ENCODE data around the gene CBFA2T3.

The CBFA2T3 gene

DNA sequence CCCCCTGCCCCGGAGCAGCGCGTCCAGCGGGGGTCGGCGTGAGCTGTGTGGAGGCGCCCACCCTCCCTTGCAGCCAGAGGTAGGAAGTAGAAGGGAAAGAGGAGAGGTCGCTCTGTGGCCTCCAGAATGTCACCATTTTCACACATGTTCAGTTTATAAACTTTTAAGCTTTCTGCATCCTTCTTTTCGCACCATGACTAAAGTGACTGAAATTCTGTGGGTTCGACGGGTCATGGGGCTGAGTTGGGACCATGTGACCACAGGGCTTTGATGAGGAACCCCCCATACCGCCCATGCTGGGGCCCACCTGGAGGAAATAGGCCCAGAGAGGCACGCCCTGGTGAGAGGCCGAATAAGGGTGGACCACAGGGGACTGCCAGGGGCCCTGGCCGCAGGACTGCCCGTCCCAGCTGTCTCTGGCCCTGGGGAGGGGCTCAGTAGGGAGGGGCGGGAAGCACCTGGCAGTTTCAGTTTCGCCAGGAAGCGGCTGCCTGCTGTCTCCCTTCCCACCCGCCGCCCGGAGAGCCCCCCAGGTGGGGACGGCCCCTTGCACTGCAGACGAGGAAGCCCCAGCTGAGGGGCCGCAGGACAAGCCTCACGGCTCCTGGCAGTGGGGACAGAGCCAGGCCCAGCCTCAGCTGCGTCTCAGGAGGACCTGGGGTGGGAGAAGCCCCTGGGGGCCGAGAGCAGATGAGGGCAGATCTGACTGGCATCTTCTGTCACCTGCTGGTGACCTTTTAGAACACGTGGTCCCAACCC, 9.0 kb downstream of the CBFA2T3 start:
- no peak overlapping the region for H3K4me3 ChIP-seq (ENCODE audit: low read depth, low read length)
- TF ChIP-seq, protein P1, sequence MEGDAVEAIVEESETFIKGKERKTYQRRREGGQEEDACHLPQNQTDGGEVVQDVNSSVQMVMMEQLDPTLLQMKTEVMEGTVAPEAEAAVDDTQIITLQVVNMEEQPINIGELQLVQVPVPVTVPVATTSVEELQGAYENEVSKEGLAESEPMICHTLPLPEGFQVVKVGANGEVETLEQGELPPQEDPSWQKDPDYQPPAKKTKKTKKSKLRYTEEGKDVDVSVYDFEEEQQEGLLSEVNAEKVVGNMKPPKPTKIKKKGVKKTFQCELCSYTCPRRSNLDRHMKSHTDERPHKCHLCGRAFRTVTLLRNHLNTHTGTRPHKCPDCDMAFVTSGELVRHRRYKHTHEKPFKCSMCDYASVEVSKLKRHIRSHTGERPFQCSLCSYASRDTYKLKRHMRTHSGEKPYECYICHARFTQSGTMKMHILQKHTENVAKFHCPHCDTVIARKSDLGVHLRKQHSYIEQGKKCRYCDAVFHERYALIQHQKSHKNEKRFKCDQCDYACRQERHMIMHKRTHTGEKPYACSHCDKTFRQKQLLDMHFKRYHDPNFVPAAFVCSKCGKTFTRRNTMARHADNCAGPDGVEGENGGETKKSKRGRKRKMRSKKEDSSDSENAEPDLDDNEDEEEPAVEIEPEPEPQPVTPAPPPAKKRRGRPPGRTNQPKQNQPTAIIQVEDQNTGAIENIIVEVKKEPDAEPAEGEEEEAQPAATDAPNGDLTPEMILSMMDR (conservative IDR thresholded peaks at IDR 0.05; ENCODE audit: low read depth, low read length) = no peak
- no peak for DNase-seq (ENCODE audit: low read depth)

DNA sequence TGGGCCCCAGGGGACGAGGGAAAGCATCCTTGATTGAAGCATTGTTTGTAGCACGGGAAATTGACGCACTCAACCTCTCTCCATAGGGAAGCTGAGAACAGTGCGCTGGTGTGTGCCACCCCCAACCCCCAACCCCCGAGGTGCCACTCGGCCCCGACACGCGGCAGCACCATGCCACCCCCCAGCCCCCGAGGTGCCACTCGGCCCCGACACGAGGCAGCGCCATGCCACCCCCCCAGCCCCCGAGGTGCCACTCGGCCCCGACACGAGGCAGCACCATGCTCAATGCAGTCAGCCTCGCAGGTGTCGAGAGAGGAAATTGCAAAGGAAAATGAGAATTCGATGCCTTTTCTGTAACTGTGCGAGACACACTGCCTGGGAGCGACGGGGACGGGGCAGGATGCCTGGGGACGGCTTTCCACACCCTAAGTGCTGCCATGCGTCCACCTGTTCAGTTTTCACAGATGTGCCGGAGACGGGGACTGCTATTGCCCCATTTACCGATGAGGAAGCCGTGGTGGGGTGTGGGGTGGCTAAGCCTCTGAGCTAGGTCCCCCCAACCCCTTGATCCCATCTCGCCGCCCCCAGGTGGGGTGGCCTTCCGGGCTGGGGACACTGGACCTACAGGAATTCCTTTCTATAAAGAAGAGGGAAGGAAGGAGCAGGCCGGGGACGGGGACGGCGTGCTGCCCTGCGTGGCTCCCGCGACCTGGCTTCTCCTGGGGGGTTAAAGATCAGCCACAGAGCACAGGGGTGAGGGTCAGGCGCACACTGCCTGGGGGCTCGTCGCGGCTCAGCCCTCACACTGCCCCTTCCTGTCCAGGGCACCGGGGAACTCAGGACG, 9.8 kb downstream of the CBFA2T3 start:
- H3K4me3 ChIP-seq (ENCODE audit: low read depth, low read length) = no peak overlapping the region
- TF ChIP-seq, protein P1 (conservative IDR thresholded peaks at IDR 0.05; ENCODE audit: low read depth, low read length) = no peak

DNA sequence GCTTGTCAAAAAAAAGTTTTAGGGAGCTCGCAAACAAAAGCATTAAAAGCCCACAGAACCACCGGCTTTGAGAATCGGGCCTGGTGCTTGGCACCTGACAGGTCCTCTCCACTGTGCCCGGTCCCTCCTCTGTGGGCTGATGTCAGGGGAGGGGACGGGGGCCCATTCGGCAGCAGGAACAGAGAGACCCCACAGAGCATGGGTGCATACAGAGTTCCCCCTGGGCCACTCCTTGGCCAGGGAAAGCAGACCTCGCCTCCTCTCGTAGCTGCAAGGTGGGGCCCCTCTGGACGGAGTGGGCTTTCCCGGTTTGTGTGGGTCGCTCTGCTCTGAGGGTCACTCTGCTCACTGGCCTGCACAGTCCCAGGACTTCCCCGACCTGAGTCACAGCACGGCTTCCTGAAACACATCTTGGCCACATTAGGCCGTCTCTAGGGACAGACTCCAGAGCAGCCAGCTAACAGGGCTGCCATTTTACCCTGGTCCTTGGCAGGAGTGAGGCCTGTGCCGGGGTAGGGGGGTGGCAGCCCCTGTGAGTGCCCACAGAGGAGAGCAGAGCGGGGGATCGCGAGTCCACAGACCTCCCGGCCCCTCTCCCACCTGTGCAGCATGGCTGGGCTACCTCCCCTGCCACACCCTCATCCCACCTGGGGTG, 11.1 kb downstream of the CBFA2T3 start:
- no peak for DNase-seq (ENCODE audit: low read depth)
- TF ChIP-seq, protein P1 (conservative IDR thresholded peaks at IDR 0.05; ENCODE audit: low read depth, low read length) = no peak
- no peak overlapping the region for H3K4me3 ChIP-seq (ENCODE audit: low read depth, low read length)

More for the DNA sequence above, 9.8 kb downstream of the CBFA2T3 start:
- DNase-seq (ENCODE audit: low read depth) = no peak

DNA sequence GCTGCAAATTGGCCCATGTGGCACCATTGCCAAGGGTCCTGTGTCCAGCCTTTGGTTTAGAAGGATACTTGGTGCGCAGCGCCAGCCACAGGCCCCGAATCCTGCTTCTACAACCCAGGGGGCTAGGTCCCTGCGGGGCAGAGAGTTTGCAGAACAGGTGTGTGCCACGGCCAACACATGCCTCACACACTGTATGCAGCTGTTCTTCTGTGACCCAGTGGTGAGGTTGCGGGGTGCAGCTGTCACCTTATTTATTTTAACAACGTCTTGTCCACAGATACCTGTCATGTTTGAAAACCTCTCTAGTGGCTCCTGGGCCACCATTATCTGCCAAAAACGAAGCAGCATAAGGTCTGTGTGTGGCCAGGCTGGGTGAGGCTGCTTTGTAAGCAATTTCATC, 11.6 kb downstream of the CBFA2T3 start:
- TF ChIP-seq, protein P1 (conservative IDR thresholded peaks at IDR 0.05; ENCODE audit: low read depth, low read length) = no peak
- H3K4me3 ChIP-seq (ENCODE audit: low read depth, low read length) = no peak overlapping the region
- no peak for DNase-seq (ENCODE audit: low read depth)

DNA sequence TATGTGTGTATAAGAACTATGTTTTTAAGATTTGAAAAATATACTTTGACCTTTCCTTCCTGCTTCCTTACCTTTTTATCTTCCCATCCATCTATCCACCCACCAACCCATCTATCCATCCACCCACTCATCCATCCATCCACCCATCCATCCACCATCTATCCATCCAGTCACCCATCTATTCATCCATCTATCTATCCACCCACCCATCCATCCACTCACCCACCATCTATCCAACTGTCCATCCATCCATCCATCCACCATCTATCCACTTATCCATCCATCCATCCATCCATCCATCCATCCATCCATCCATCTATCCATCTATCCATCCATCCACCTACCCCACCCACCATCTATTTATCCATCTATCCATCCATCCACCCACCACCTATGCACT, 12.4 kb downstream of the CBFA2T3 start:
- TF ChIP-seq, protein P1 (conservative IDR thresholded peaks at IDR 0.05; ENCODE audit: low read depth, low read length) = no peak
- no peak overlapping the region for H3K4me3 ChIP-seq (ENCODE audit: low read depth, low read length)
- no peak for DNase-seq (ENCODE audit: low read depth)

DNA sequence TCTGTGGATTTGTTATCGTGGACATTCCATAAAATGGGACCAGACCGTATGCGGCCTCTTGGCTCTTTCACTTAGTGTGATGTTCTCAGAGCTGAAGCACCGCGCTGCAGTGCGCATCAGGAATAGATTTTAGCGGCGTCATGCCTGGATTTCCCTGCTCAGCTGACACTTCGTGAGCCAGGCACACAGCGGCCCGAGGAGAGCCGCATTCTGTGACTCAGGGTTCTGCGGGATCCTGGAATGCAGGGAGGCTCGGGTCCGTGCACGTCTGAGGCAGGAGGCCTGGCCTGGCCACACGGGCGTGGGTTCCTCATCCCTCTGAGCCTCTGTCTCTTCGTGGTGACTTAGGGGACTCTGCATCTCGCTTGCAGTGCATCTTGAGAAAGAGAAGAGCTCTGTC, 13.4 kb downstream of the CBFA2T3 start:
- TF ChIP-seq, protein P1 (conservative IDR thresholded peaks at IDR 0.05; ENCODE audit: low read depth, low read length) = no peak
- no peak overlapping the region for H3K4me3 ChIP-seq (ENCODE audit: low read depth, low read length)
- no peak for DNase-seq (ENCODE audit: low read depth)
